ENCODE results near the gene INCENP. TPM values are rescaled to one million over a fixed set of nuclear protein-coding genes. Genes with fewer than 3 reads are reported as not detected.

INCENP gene
- polyA plus RNA-seq, 1 of the 3 experiments (the other 2 are of a cell fraction) = 20.1 TPM

GRCh38 chr11:62169448-62169847, 45.6 kb downstream of the INCENP start:
- no peak overlapping the region for H3K9ac ChIP-seq
- no peak for DNase-seq
- no peaks in the 10 kb centered on the region for H4K20me1 ChIP-seq (ENCODE audit: insufficient read depth)
- no peaks in the 10 kb centered on the region for H3K9me3 ChIP-seq
- no peaks in the 10 kb centered on the region for H3K4me1 ChIP-seq (ENCODE audit: control insufficient read depth in 1 of 2, insufficient read depth in 2 of 2, low read depth in 1 of 2, low read length in 1 of 2)
- 21% methylated on average over 3 of the region's 10 CpGs for WGBS (ENCODE audit: low lambda C conversion rate)
- no peak overlapping the region for H3K4me2 ChIP-seq
- TF ChIP-seq RAD21 (IDR thresholded peaks at IDR 0.05; ENCODE audit: low read length) (no peak), FOXJ3 (CRISPR knock-in tag; IDR thresholded peaks at IDR 0.05) (no peak), RFX5 (IDR thresholded peaks at IDR 0.05; ENCODE audit: low read length) (no peak), TAF1 (IDR thresholded peaks at IDR 0.05; ENCODE audit: borderline replicate concordance, low read depth, low read length) (no peak), MAX (IDR thresholded peaks at IDR 0.05; ENCODE audit: low read depth) (no peak), GABPA (IDR thresholded peaks at IDR 0.05; ENCODE audit: low read depth) (no peak), MXI1 (IDR thresholded peaks at IDR 0.05; ENCODE audit: low read depth, low read length) (no peak), GATA2 (CRISPR knock-in tag; IDR thresholded peaks at IDR 0.05) (no peak), EP300 (IDR thresholded peaks at IDR 0.05; ENCODE audit: borderline replicate concordance in 1 of 2, low read depth in 1 of 2, low read length in 1 of 2) (no peak), JUND (IDR thresholded peaks at IDR 0.05) (no peak), FOSL2 (IDR thresholded peaks at IDR 0.05; ENCODE audit: borderline replicate concordance, low read depth) (no peak), FOXM1 (IDR thresholded peaks at IDR 0.05; ENCODE audit: low read depth) (no peak), TCF12 (IDR thresholded peaks at IDR 0.05) (no peak), TEAD4 (IDR thresholded peaks at IDR 0.05; ENCODE audit: borderline replicate concordance, insufficient read depth) (no peak), POLR2AphosphoS5 (IDR thresholded peaks at IDR 0.05; ENCODE audit: low read depth, low read length) (no peak), EZH2phosphoT487 (IDR thresholded peaks at IDR 0.05; ENCODE audit: borderline replicate concordance, low read depth) (no peak)
- TF ChIP-seq, protein P1, sequence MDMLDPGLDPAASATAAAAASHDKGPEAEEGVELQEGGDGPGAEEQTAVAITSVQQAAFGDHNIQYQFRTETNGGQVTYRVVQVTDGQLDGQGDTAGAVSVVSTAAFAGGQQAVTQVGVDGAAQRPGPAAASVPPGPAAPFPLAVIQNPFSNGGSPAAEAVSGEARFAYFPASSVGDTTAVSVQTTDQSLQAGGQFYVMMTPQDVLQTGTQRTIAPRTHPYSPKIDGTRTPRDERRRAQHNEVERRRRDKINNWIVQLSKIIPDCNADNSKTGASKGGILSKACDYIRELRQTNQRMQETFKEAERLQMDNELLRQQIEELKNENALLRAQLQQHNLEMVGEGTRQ (IDR thresholded peaks at IDR 0.05; ENCODE audit: borderline replicate concordance, low read depth, low read length) = no peak
- TF ChIP-seq, protein P2, sequence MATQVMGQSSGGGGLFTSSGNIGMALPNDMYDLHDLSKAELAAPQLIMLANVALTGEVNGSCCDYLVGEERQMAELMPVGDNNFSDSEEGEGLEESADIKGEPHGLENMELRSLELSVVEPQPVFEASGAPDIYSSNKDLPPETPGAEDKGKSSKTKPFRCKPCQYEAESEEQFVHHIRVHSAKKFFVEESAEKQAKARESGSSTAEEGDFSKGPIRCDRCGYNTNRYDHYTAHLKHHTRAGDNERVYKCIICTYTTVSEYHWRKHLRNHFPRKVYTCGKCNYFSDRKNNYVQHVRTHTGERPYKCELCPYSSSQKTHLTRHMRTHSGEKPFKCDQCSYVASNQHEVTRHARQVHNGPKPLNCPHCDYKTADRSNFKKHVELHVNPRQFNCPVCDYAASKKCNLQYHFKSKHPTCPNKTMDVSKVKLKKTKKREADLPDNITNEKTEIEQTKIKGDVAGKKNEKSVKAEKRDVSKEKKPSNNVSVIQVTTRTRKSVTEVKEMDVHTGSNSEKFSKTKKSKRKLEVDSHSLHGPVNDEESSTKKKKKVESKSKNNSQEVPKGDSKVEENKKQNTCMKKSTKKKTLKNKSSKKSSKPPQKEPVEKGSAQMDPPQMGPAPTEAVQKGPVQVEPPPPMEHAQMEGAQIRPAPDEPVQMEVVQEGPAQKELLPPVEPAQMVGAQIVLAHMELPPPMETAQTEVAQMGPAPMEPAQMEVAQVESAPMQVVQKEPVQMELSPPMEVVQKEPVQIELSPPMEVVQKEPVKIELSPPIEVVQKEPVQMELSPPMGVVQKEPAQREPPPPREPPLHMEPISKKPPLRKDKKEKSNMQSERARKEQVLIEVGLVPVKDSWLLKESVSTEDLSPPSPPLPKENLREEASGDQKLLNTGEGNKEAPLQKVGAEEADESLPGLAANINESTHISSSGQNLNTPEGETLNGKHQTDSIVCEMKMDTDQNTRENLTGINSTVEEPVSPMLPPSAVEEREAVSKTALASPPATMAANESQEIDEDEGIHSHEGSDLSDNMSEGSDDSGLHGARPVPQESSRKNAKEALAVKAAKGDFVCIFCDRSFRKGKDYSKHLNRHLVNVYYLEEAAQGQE (IDR thresholded peaks at IDR 0.05; ENCODE audit: low read depth, low read length) = no peak
- TF ChIP-seq, protein P3, sequence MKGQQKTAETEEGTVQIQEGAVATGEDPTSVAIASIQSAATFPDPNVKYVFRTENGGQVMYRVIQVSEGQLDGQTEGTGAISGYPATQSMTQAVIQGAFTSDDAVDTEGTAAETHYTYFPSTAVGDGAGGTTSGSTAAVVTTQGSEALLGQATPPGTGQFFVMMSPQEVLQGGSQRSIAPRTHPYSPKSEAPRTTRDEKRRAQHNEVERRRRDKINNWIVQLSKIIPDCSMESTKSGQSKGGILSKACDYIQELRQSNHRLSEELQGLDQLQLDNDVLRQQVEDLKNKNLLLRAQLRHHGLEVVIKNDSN (IDR thresholded peaks at IDR 0.05; ENCODE audit: borderline replicate concordance, low read depth) = no peak
- no peak overlapping the region for H3K4me3 ChIP-seq (ENCODE audit: low read depth in 2 of 2, low read length in 1 of 2)
- CTCF ChIA-PET = interaction anchor here (1.5 to 4.2 kb wide), 4 partner anchors 13 to 142 kb away, joined by 3 to 37 read pairs (median 9); no protein-coding TSS in a partner anchor
- H2AFZ ChIP-seq (ENCODE audit: low read depth) = no peak overlapping the region
- H3K27me3 ChIP-seq (ENCODE audit: insufficient read depth) = peaks cover 54% of the 10 kb centered on the region
- H3F3A ChIP-seq (replicated peaks; ENCODE audit: insufficient read depth) = no peaks in the 10 kb centered on the region
- no peaks in the 10 kb centered on the region for H3K9me2 ChIP-seq
- POLR2A ChIA-PET = no interaction called here
- H3K79me2 ChIP-seq (ENCODE audit: insufficient read depth) = no peaks in the 10 kb centered on the region
- no peaks in the 10 kb centered on the region for H3K36me3 ChIP-seq (replicated peaks in 1 of 2; ENCODE audit: control insufficient read depth in 1 of 2, insufficient read depth in 2 of 2, low read length in 1 of 2)
- H3K27ac ChIP-seq (ENCODE audit: low read depth in 2 of 2, low read length in 1 of 2) = no peak overlapping the region

Measured in SK-N-SH (cell line).